GM21528 (cell line): Measurements from ENCODE around the gene MYF6.

ENCODE experiments used
- ATAC-seq: cut with Tn5 transposase; IDR thresholded peaks from one replicate; pipeline ENCODE4 v1.9.1; 2021; ENCODE audit warnings: mild to moderate bottlenecking, moderate library complexity; ENCODE audit not compliant: unreplicated experiment, low FRiP score

The MYF6 gene

GRCh38 chr12:80749456-80749855 is 42.0 kb downstream of the MYF6 start:
- no peak for ATAC-seq

- no peak for ATAC-seq
These were observed 45.0 kb downstream of the MYF6 start for GRCh38 chr12:80752464-80752863.

- no peak for ATAC-seq
These were observed 46.8 kb downstream of the MYF6 start for GRCh38 chr12:80754274-80754673.

GRCh38 chr12:80756875-80757274 is 49.4 kb downstream of the MYF6 start:
- ATAC-seq = peak; percentile 60
